DND-41 (cell line): ENCODE measurements around the gene PPIC.

Source experiments
- ATAC-seq: fragments of 200-7000 bp; cut with Tn5 transposase; 3 replicates; pipeline ENCODE4 v1.9.1; 2021; ENCODE audit warnings: low read depth; ENCODE audit not compliant: insufficient read depth
- DNase-seq: peaks from one replicate; pipeline ENCODE4 v3.0.0-alpha.2; 2020
- H2AFZ ChIP-seq: 2 replicates; pipeline ENCODE4 v1.6.0; 2012; ENCODE audit warnings: low read depth, low read length
- H3K27ac ChIP-seq: 2 replicates; pipeline ENCODE4 v1.5.1; 2012; ENCODE audit warnings: low read length, inconsistent platforms
- H3K27me3 ChIP-seq: fragments of 200-600 bp; sonication (generic); 2 replicates; pipeline ENCODE4 v1.6.0; 2012; ENCODE audit warnings: low read length, mild to moderate bottlenecking, inconsistent platforms; ENCODE audit not compliant: insufficient read depth, poor library complexity
- H3K36me3 ChIP-seq: 2 replicates; pipeline ENCODE4 v1.5.1; 2012; ENCODE audit warnings: low read length, inconsistent platforms; ENCODE audit not compliant: insufficient read depth
- H3K4me1 ChIP-seq: 2 replicates; pipeline ENCODE4 v1.5.1; 2012; ENCODE audit warnings: mild to moderate bottlenecking, low read length; ENCODE audit not compliant: insufficient read depth
- H3K4me2 ChIP-seq: 2 replicates; pipeline ENCODE4 v1.6.0; 2012; ENCODE audit warnings: mild to moderate bottlenecking, moderate library complexity, low read length, inconsistent platforms; ENCODE audit not compliant: insufficient read depth
- H3K4me3 ChIP-seq, 2 experiments: fragments of 200-600 bp in 1 of 2; shearing (Covaris generic) in 1 of 2; 2 replicates each; pipeline ENCODE4 v1.5.1; 2012 to 2016; ENCODE audit warnings: inconsistent platforms in 2 of 2, low read length in 2 of 2, mild to moderate bottlenecking in 2 of 2, low read depth in 1 of 2, moderate library complexity in 1 of 2
- H3K79me2 ChIP-seq: 2 replicates; pipeline ENCODE4 v1.6.0; 2012; ENCODE audit warnings: low read length, inconsistent platforms; ENCODE audit not compliant: insufficient read depth
- H3K9ac ChIP-seq: 2 replicates; pipeline ENCODE4 v1.6.0; 2012; ENCODE audit warnings: low read depth, mild to moderate bottlenecking, inconsistent platforms, low read length, moderate library complexity
- H3K9me3 ChIP-seq: 2 replicates; pipeline ENCODE4 v1.5.1; 2012; ENCODE audit warnings: low read length, moderate library complexity, mild to moderate bottlenecking, inconsistent platforms; ENCODE audit not compliant: insufficient read depth, severe bottlenecking
- H4K20me1 ChIP-seq: 2 replicates; pipeline ENCODE4 v1.6.0; 2012; ENCODE audit warnings: low read length; ENCODE audit not compliant: insufficient read depth
- EZH2 ChIP-seq: IDR thresholded peaks from 3 replicates; pipeline ENCODE4 v1.6.1; 2012; ENCODE audit warnings: borderline replicate concordance, low read depth, mild to moderate bottlenecking, moderate library complexity, low read length, inconsistent platforms; ENCODE audit not compliant: severe bottlenecking
- TF ChIP-seq, protein P1 (sequence below): IDR thresholded peaks from 2 replicates; pipeline ENCODE4 v1.5.1; 2012; ENCODE audit warnings: borderline replicate concordance, low read length, moderate library complexity, mild to moderate bottlenecking; ENCODE audit not compliant: poor library complexity, severe bottlenecking; ENCODE audit errors: extremely low read depth

Gene PPIC

DNA sequence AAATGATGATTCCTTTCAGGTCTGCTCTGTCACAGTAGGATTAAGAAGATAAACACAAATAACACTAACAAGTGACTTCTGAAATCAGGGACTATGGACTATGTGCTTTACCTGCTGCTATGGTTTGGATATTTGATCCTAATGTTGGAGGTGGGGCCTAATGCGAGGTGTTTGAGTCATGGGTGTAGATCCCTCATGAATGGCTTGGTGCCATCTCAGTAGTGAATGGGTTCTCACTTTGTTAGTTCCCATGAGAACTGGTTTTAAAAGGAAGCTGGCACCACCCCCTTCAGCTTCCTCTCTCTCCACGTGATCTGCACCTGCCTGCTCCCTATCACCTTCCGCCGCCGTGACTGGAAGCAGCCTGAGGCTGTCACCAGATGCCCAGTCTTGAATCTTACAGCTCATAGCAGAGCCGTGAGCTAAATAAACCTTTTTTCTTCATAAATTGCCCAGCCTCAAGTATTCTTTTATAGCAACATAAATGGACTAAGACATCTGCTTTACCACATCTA lies 3.3 kb downstream of the PPIC start:
- TF ChIP-seq, protein P1, sequence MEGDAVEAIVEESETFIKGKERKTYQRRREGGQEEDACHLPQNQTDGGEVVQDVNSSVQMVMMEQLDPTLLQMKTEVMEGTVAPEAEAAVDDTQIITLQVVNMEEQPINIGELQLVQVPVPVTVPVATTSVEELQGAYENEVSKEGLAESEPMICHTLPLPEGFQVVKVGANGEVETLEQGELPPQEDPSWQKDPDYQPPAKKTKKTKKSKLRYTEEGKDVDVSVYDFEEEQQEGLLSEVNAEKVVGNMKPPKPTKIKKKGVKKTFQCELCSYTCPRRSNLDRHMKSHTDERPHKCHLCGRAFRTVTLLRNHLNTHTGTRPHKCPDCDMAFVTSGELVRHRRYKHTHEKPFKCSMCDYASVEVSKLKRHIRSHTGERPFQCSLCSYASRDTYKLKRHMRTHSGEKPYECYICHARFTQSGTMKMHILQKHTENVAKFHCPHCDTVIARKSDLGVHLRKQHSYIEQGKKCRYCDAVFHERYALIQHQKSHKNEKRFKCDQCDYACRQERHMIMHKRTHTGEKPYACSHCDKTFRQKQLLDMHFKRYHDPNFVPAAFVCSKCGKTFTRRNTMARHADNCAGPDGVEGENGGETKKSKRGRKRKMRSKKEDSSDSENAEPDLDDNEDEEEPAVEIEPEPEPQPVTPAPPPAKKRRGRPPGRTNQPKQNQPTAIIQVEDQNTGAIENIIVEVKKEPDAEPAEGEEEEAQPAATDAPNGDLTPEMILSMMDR = no peak
- TF ChIP-seq EZH2 = no peak
- ATAC-seq = no peak
- no peak overlapping the region for H3K27ac ChIP-seq
- no peaks in the 10 kb centered on the region for H3K79me2 ChIP-seq
- no peak overlapping the region for H2AFZ ChIP-seq
- no peak for DNase-seq
- no peaks in the 10 kb centered on the region for H3K36me3 ChIP-seq
- no peaks in the 10 kb centered on the region for H4K20me1 ChIP-seq
- no peaks in the 10 kb centered on the region for H3K27me3 ChIP-seq
- H3K9ac ChIP-seq = no peak overlapping the region
- H3K4me3 ChIP-seq = no peak overlapping the region
- peaks cover 8% of the 10 kb centered on the region for H3K9me3 ChIP-seq
- H3K4me2 ChIP-seq = no peak overlapping the region
- no peaks in the 10 kb centered on the region for H3K4me1 ChIP-seq

DNA sequence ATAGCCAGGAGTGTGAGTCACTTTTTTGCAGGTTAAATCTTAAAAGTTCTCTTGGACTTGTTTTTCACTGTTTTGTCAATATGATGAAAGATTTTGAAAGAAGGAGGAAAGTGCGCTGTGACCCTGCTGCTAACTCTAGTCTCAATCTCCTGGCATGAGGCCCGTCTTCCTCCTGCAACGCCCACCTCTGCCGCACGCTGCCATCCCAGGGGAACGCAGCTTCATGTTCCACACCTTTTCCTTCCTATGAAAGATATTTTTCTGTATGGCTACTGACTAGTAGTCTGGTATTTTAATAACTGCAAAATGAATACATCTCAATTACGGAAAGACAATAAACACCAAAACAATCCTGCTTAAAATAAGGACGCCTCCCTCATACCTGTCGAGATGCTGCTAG lies 8.3 kb downstream of the PPIC start:
- Histone ChIP-seq H3K4me1 (no peaks in the 10 kb centered on the region), H2AFZ (no peak overlapping the region), H3K4me2 (no peak overlapping the region), H3K9me3 (no peaks in the 10 kb centered on the region), H3K27me3 (no peaks in the 10 kb centered on the region), H3K4me3 (no peak overlapping the region), H3K9ac (no peak overlapping the region), H3K36me3 (no peaks in the 10 kb centered on the region), H4K20me1 (no peaks in the 10 kb centered on the region), H3K79me2 (no peaks in the 10 kb centered on the region), H3K27ac (no peak overlapping the region)
- ATAC-seq (no peak), DNase-seq (no peak)
- no peak for TF ChIP-seq EZH2
- TF ChIP-seq, protein P1 = no peak

DNA sequence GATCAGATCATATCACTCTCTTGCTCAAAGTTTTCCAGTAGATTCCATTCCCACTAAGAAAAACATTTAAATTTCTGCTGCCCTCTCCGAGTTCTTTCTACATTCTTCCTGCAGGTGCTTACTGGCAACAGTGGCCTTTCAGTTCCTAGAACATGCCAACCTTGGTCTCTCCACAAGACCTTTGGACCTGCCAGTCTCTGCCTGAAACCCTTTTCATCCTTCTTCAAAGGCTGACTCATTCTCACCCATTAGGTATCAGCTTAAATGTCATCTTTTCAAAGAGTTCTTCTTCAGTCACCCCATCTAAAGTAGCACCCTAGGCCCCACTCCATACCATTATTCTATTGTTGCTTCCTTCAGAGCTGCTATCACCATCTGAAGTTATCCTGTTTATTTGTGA lies 21.8 kb downstream of the PPIC start:
- Histone ChIP-seq H3K4me2 (no peak overlapping the region), H3K36me3 (no peaks in the 10 kb centered on the region), H2AFZ (no peak overlapping the region), H3K27me3 (no peaks in the 10 kb centered on the region), H3K4me1 (no peaks in the 10 kb centered on the region), H3K79me2 (no peaks in the 10 kb centered on the region), H4K20me1 (no peaks in the 10 kb centered on the region), H3K27ac (no peak overlapping the region), H3K4me3 (no peak overlapping the region), H3K9me3 (no peaks in the 10 kb centered on the region), H3K9ac (no peak overlapping the region)
- TF ChIP-seq EZH2 = no peak
- TF ChIP-seq, protein P1 = no peak
- ATAC-seq (no peak), DNase-seq (no peak)

- no peaks in the 10 kb centered on the region for H3K27me3 ChIP-seq
- DNase-seq = no peak
- H3K27ac ChIP-seq = no peak overlapping the region
- no peak overlapping the region for H3K4me2 ChIP-seq
- no peaks in the 10 kb centered on the region for H3K36me3 ChIP-seq
- H3K79me2 ChIP-seq = no peaks in the 10 kb centered on the region
- no peak overlapping the region for H3K4me3 ChIP-seq
- no peak for ATAC-seq
- H2AFZ ChIP-seq = no peak overlapping the region
- H3K9me3 ChIP-seq = no peaks in the 10 kb centered on the region
- TF ChIP-seq, protein P1 = no peak
- no peak for TF ChIP-seq EZH2
- no peak overlapping the region for H3K9ac ChIP-seq
- no peaks in the 10 kb centered on the region for H3K4me1 ChIP-seq
- no peaks in the 10 kb centered on the region for H4K20me1 ChIP-seq
Measured at GRCh38 chr5:123012321-123012720, 24.2 kb downstream of the PPIC start.
